ENCODE measurements around the gene UTS2R.

UTS2R gene

GRCh38 chr17:82371333-82372248, at the start of gene UTS2R:
TSS of gene UTS2R (plus strand) at chr17:82371765. CDS start at chr17:82374325, 2,560 bp downstream.
- no peak for DNase-seq (ENCODE audit: low read depth in 2 of 2)

GRCh38 chr17:82321947-82322466, 49.6 kb upstream of the UTS2R start:
- DNase-seq (ENCODE audit: low read depth in 2 of 2), result no peak

GRCh38 chr17:82322526-82323453, 48.8 kb upstream of the UTS2R start:
- no peak for DNase-seq (ENCODE audit: low read depth in 2 of 2)

- no peak for DNase-seq (ENCODE audit: low read depth in 2 of 2)
Measured at GRCh38 chr17:82323514-82324234, 47.9 kb upstream of the UTS2R start.

- no peak for DNase-seq (ENCODE audit: low read depth in 2 of 2)
Measured at GRCh38 chr17:82324566-82325285, 46.8 kb upstream of the UTS2R start.

DNA sequence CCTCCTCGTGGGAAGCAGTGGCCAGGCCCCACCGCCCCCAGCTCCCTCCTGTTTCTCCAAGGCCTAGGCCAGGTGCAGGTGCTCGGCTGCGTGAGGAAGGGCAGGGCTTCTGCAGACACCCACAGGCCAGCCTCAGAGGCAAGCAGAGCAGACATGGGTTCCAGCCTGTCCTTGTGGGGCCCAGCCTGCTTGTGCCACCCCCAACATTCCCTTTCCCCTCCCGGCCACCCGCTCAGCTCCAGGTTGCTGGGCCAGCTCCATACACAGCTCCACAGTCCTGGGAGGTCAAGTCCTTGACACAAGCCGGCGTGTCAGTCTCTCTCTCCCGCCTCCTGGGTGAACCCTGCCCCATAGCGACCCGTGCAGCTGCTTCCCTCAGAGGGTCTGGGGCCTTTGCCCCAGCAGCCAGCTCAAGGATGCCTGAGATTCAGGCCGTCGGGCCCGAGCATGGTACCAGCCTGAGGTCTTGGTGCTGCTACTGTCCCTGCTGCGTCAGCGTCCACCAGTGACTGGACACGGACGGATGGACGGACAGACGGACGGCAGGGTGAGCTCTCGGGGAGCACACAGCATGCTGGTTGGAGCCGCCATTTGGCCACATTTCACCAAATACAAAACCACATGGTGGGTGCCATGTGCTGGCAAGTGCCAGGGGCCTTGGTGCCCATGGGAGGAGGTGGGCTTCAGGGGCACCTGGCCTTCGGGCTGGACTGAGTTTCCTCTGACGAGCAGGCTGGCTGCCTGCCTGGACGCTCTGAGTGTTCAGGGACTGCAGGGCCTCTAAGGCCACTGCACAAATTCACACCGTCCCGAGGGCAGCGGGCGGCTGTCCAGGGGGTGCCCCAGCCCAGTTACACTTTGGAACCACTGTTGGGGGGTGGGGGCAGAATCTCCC, 46.0 kb upstream of the UTS2R start:
- DNase-seq (ENCODE audit: low read depth in 2 of 2), result no peak

DNA sequence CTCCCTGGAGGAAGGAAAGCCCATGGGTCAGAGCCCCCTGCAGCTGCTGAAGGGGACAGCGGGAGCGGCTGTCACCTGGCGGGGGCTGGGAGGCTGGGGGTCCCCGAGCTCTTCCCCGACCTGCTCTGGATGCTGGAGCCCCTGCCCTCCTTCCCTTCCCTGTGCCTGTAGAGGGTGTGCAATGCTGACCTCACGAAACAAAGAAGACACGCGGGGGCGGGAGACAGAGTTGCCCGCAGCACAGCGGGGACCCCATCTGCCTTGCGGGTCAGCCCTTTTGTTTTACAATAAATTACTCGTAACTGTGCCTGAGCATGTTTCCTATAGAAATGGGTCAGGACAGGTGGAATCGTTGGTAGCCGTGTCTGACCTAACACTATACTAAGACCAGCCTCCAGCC, 44.3 kb upstream of the UTS2R start:
- no peak for DNase-seq (ENCODE audit: low read depth in 2 of 2)

GRCh38 chr17:82327757-82328140, 43.8 kb upstream of the UTS2R start:
- no peak for DNase-seq (ENCODE audit: low read depth in 2 of 2)

- no peak for DNase-seq (ENCODE audit: low read depth in 2 of 2)
Measured at GRCh38 chr17:82328141-82328993, 43.2 kb upstream of the UTS2R start.

GRCh38 chr17:82328994-82329507, 42.5 kb upstream of the UTS2R start:
- no peak for DNase-seq (ENCODE audit: low read depth in 2 of 2)

DNA sequence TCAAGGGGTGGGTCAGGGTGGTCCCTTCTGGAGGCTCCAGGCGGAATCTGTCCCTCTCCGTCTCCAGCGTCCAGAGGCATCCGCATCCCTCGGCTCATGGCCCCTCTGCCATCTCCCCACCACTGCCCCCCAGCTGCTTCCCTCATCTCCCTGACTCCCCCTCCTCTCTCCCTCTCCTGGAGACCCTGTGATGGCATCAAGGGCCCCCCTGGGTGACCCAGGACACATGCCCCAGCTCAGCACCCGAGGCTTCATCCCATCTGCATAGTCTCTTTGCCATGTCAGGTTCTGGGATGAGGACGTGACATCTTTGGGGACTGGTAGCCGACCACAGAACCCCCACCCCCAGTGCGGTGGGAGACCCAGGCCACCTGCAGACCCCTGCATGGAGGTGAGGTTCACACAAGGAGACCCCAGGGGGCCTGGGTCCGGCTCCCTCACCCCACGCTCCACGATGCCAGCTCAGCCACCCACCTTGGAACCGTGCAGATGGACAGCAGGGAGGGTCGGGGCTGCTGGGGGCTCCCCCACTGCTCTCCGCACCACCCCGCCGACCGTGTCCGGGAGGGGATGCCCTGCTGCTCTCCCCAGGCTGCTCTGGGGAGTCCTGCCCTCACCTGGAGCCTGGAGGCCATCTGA, 41.8 kb upstream of the UTS2R start:
- no peak for DNase-seq (ENCODE audit: low read depth in 2 of 2)

DNA sequence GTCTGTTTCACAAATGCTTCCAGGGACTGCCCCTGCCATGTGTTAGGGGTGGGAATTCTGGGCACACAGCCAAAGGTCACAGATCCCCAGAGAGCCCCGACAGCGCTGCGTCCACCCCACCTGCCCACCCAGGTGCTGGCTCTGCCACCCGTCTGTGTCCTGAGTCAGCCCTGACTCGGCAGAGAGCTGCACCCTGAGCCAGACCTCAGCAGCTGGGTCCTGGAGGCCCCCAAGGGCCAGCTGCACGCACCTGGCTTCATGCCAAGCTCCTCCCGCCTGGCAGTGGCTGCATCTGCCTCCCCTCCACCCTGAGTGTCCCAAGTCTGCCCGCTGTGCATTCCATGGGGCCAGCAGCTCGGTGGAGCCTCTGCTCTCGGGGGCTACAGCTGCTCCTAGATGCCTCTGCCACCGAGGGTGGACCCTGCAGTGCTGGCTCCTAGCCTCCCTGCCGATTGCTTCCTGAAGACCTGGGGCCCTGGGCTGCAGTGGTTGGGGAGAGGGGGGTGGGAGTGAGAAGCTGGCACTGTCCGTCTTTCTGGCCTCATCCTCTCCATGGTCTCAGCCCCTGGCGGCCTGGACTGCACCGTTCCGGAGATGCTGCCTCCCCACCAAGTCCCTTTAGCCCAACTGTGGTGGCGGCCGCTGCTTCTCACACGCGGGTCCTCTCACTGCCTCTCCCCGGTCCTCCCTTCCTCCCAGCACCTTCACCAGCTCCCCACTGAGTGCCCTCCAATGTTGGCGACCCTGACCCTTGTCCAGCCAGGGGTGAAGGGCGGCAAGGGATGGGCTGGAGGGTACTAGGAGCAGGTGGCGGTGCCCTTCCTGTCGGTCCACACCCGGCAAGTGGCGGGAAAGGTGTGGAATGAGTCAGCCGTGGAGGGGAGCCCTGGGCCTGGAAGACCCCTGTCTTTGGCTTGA, 41.0 kb upstream of the UTS2R start:
- no peak for DNase-seq (ENCODE audit: low read depth in 2 of 2)

DNA sequence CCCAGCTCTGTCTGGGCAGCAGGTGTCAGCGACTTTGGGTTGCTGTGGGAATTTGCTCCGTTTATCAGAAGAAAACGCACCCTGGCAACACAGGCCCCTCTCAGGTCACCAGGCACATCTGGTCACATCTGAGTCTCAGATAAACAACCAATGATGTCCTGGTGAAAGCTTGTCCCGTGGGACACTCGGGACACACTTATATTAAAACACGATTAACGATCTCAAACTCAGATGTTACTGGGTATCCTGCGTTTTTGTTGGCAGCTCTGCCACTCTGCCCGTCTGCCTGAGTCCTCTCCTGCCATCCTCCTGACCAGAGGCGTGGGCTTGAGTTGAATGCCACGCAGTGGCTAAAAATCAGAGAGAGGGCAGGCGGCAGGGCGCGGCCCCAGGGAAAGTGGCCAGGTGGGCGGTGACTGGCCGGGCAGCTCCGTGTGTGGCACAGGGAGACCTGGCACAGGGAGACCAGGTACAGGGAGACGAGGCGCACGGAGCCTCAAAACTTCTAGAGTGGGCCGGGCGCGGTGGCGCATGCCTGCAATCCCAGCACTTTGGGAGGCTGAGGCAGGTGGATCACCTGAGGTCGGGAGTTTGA, 40.1 kb upstream of the UTS2R start:
- DNase-seq (ENCODE audit: low read depth in 2 of 2), result no peak

GRCh38 chr17:82332669-82333278, 38.8 kb upstream of the UTS2R start:
- no peak for DNase-seq (ENCODE audit: low read depth in 2 of 2)

GRCh38 chr17:82333279-82334171, 38.0 kb upstream of the UTS2R start, which contains the start of gene SECTM1:
TSS of gene SECTM1 (minus strand) at chr17:82333766. CDS start at chr17:82327240, 6,526 bp downstream.
- DNase-seq (ENCODE audit: low read depth in 2 of 2), result no peak
